HG02571 (cell line): ENCODE data around the gene MRM2.

Experiments used
- ATAC-seq: cut with Tn5 transposase; IDR thresholded peaks from one replicate; pipeline ENCODE4 v1.9.1; 2021; ENCODE audit warnings: mild to moderate bottlenecking, moderate library complexity; ENCODE audit not compliant: unreplicated experiment

Gene MRM2

GRCh38 chr7:2225336-2225735 is 16.7 kb downstream of the MRM2 start:
- ATAC-seq: no peak

GRCh38 chr7:2224934-2225333 is 17.1 kb downstream of the MRM2 start:
- no peak for ATAC-seq

GRCh38 chr7:2224491-2224928 is 17.5 kb downstream of the MRM2 start:
- no peak for ATAC-seq

DNA sequence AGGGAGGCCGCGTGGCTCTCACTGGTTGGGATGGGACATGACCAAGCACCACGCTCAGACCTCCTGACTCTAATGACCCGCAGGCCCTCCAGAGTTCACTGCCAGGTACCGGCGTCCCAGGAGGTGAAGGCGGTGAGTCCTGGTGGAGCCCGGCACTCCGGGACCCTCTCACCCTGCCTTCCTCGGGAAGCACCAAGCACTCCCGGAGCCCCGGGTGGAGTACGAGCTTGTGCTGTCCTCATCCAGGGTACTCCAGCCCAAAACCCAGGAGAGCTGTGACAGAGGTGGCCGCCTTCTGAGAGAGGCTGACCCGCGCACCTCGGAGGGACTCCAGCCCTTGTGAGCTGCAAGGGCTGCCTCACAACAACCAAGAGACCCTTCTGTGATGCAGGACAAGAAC is 18.7 kb downstream of the MRM2 start:
- ATAC-seq: no peak

DNA sequence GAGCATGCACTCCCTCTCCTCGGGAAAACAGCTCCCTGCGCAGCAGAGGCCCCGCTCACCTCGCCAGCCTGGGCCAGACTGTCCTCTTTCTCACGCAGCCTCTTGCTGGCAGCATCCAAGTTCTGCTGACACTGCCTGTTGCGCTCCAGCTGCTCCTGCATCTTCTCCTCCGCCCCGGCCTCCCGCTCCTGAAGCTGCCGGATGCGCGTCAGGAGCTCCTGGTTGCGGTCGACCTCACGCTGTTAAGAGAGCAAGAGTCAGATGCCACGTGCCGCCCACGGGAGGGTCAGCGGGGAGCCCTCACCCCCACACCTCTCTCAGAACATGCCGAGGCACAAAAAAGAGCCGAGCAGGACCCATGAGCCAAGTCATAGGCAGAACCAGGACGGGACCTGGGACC is 19.5 kb downstream of the MRM2 start:
- no peak for ATAC-seq

DNA sequence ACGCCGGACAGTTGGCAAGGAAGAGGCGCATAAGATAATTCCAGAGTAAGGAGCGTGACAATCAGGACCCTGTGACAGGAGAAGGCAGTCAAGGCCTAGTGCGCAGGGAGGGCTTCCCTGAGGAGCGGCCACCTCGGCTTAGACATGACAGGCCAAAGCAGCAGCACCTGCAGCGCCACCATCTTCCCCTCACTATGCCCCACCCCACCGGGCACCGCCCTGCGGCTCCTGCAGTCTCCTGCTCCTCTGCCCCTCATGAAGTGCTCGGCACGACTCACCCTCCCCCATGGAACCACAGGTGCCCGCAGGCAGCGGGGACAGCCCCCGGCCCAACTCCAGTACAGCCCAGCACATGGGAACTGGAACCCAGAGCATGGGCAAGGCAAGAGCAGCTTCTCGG is 21.1 kb downstream of the MRM2 start:
- no peak for ATAC-seq

DNA sequence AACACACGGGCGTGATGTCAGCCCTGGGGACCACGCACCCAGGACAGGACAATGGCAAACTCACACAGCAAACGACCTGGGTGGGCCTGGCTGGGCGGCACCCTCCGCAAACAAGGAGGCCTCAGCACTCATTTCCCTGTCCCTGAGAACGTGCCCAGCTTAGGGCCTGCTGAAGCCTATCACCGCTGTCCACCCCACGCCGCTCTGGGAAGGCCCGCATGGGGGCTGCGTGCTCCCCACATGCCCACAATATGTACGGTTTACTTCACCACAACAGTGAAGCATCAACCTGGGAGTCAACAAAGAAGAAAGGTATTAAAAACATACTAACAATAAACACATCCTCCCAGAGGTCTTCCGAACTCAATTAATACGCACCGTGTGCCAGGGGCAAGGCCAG is 21.5 kb downstream of the MRM2 start:
- ATAC-seq: no peak

GRCh38 chr7:2220030-2220429 is 22.0 kb downstream of the MRM2 start:
- no peak for ATAC-seq

DNA sequence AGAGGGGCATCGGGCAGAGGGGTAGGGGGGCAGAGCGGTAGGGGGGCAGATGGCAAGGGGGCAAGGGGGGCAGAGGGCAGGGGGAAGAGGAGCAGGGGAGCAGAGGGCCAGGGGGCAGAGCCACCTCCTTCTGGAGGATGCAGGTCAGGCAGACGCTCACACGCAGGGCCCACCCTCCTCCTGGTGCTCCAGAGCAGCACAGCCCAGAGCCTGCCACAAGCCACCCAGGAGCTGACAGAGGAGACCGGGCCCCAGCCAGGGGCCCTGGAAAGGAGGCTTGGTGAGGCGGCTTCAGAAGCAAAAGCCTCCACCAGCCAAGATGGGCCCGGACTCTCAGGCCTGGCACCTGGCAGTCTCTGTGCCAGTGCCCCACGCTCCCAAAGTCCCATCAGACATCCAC is 22.4 kb downstream of the MRM2 start:
- ATAC-seq: no peak

GRCh38 chr7:2219136-2219535 is 22.9 kb downstream of the MRM2 start:
- no peak for ATAC-seq

DNA sequence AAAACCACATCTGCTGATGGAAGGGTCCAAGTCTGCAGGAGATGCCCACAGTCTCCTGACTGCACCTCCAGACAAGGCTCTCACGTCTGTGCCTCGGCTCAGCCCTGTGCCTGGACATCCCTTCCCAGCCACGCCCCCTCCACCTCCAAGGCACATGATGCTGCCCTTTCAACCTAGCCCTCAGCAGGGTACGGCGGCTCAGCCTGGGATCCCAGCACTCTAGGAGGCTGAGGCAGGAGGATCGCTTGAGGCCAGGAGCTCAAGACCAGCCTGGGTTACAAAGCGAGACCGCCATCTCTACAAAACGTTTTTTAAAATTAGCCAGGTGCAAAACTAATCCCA is 23.6 kb downstream of the MRM2 start:
- no peak for ATAC-seq

GRCh38 chr7:2217716-2218443 is 24.1 kb downstream of the MRM2 start:
- ATAC-seq: no peak

DNA sequence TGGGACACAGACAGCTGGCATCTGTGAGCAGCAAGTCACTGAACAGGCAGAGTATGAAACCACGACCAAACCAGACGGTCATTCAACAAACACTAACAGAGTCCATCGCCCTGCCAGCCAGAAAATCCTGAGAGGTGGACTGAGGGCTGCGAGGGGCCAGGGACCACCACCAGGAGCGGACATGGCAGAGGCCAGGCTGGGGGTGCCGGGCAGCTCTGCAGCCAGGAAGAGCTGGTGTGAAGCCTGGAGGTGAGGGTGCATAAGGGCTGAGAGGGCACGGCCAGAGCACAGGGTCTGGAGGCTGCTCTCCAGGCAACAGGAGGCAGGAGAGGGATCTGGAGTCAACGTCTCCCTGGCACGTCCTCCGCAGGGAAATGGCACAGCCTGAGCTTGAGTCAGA is 24.8 kb downstream of the MRM2 start:
- no peak for ATAC-seq

DNA sequence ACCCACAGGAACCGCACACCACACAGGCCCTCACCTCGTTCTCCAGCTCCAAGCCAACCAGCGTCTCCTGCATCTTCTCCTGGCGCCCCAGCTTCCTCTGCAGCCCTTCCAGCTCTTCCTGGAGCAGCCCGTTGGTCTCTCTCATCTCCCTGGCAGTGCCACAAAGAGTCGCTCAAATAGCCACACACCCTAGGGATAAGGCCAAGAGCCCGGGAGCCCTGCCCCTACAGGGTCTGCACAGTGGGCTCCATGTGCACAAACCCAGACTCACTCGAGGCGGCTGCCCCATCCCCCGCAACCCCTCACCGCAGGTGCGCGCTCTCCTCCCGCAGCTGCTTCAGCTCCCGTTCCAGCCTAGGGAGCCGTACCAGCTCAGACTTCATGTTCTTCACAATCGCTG is 26.2 kb downstream of the MRM2 start:
- ATAC-seq: no peak

- no peak for ATAC-seq
Observed at GRCh38 chr7:2214636-2215035, 27.4 kb downstream of the MRM2 start.

DNA sequence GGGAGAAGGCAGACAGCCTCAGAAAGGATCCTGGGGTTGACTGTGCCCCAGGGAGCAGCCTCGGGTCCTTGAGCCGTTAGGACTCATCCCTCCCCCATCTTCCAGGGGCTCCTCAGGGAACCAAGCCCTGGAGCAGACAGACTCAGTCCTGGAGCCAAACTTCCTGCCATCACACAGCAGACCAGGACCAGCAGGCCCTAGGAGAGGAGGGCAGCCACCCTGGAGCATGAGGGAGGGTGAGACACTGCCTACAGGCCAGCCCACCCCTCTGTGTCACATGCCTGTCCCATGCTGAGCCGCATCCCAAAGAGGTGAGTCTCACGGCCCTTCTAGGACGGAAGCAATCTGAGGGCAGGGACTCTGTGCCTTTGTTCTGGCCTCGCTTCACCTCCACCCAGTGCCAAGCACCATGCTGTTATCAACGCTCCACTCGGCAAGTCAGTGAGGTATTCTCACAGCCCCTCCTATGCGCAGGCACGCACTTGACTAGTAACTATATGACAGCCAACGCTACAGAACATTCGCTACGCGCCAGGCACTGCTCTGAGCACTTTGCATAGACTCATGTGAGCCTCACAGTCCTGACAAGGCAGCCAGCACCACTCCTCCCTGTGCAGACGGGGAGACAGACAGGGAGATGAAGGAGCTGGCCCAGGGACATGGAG is 28.3 kb downstream of the MRM2 start:
- ATAC-seq: no peak

DNA sequence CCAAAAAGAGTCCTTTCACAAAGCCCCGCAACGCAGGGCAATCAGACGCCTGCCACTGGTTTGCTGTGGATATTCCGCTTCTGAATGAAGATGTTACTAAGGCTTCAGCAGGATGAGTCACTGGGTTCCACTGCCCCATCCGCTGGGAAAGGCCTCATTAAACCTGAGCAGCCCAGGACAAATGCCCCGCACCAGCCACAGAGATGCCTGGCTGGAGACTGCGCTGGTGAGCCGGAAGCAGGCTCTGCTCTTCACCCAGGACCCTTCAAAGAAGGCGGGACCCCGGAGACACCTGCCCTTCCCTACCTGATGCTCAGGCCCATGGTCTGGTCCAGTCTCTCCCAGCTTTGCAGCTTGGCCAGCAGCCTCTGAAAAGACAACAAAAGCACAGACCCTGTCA is 29.1 kb downstream of the MRM2 start:
- ATAC-seq: no peak

DNA sequence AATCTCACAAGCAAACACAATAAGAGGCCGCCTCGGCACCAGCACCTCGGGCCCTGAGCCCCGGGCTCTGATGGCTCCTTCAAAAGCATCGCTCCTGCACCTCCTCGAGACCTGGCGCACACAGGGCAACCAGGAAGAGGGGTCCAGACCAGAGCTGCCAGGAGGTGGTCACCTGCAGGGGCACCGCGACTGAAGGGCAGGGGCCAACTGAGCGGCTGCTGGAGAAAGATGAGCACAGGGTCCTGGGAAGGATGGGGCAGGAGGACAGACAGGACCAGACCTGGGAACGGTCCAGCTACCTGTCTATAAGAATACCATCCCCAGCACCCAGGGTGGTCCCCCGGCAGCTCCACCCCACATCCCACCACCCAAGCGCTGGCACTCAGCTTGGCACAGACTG is 30.1 kb downstream of the MRM2 start:
- no peak for ATAC-seq

GRCh38 chr7:2211259-2211880 is 30.6 kb downstream of the MRM2 start:
- ATAC-seq: no peak

GRCh38 chr7:2210551-2211258 is 31.3 kb downstream of the MRM2 start:
- no peak for ATAC-seq

DNA sequence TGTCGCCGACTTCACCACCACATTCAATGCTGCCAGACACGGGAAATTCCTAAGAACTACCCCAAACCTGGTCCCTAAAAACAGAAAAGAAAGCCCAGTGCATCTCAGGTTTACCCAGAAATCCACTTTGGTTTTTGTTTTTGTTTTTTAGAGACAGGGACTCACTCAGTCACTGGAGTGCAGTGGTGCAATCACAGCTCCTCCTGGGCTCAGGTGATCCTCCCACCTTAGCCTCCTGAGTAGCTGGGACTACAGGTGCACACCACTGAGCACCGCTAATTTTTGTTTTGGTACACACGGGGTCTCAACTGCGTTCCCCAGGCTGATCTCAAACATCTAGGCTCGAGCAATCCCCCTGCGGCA is 32.1 kb downstream of the MRM2 start:
- no peak for ATAC-seq
